ENCODE results near the gene ITGB8. TPM values are rescaled to one million over a fixed set of nuclear protein-coding genes. Genes with fewer than 3 reads are reported as not detected.

Gene ITGB8
- total and polyA plus RNA-seq, 2 experiments from 2014 or later: 0.71 to 3.0 TPM

DNA sequence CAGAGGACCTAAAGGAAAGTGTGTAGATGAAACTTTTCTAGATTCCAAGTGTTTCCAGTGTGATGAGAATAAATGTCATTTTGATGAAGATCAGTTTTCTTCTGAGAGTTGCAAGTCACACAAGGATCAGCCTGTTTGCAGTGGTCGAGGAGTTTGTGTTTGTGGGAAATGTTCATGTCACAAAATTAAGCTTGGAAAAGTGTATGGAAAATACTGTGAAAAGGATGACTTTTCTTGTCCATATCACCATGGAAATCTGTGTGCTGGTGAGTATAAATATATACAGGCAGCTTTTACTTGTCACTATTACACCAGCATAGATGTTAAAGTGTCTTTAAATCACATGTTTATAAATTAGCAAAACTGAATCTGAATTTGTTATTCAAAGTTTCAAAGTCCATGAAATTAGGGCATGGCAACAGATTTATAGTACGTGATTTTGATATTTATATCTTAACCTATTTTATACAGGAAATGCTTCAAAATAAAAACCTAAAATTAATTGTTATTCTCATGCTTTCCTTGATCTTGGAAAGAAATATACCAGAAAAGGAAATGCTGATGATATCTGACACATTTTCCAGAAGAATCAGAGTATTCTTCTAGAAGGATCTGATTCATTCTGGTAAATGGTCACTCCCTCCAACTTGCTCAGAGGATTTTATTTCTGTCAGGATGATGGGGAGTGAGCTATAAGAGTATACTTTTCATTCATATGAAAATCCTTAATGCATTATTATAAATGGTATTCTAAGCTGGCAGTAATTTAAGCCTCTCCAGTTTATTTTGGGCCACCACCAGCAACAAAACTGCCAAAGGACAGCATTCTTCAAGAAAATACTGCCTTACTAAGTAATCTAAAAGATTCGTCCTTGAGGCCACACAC lies 71.4 kb downstream of the ITGB8 start (continued):
- TF ChIP-seq STAT1 (IDR thresholded peaks at IDR 0.05; ENCODE audit: unreplicated experiment) (no peak), EZH2phosphoT487 (IDR thresholded peaks at IDR 0.05; ENCODE audit: unreplicated experiment) (no peak), EZH2 (IDR thresholded peaks at IDR 0.05; ENCODE audit: low read depth, unreplicated experiment) (no peak), JUNB (IDR thresholded peaks at IDR 0.05; ENCODE audit: unreplicated experiment) (no peak)
- TF ChIP-seq, protein P1, sequence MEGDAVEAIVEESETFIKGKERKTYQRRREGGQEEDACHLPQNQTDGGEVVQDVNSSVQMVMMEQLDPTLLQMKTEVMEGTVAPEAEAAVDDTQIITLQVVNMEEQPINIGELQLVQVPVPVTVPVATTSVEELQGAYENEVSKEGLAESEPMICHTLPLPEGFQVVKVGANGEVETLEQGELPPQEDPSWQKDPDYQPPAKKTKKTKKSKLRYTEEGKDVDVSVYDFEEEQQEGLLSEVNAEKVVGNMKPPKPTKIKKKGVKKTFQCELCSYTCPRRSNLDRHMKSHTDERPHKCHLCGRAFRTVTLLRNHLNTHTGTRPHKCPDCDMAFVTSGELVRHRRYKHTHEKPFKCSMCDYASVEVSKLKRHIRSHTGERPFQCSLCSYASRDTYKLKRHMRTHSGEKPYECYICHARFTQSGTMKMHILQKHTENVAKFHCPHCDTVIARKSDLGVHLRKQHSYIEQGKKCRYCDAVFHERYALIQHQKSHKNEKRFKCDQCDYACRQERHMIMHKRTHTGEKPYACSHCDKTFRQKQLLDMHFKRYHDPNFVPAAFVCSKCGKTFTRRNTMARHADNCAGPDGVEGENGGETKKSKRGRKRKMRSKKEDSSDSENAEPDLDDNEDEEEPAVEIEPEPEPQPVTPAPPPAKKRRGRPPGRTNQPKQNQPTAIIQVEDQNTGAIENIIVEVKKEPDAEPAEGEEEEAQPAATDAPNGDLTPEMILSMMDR (conservative IDR thresholded peaks at IDR 0.05; ENCODE audit: low read depth in 2 of 2): no peak
- TF ChIP-seq, protein P2, sequence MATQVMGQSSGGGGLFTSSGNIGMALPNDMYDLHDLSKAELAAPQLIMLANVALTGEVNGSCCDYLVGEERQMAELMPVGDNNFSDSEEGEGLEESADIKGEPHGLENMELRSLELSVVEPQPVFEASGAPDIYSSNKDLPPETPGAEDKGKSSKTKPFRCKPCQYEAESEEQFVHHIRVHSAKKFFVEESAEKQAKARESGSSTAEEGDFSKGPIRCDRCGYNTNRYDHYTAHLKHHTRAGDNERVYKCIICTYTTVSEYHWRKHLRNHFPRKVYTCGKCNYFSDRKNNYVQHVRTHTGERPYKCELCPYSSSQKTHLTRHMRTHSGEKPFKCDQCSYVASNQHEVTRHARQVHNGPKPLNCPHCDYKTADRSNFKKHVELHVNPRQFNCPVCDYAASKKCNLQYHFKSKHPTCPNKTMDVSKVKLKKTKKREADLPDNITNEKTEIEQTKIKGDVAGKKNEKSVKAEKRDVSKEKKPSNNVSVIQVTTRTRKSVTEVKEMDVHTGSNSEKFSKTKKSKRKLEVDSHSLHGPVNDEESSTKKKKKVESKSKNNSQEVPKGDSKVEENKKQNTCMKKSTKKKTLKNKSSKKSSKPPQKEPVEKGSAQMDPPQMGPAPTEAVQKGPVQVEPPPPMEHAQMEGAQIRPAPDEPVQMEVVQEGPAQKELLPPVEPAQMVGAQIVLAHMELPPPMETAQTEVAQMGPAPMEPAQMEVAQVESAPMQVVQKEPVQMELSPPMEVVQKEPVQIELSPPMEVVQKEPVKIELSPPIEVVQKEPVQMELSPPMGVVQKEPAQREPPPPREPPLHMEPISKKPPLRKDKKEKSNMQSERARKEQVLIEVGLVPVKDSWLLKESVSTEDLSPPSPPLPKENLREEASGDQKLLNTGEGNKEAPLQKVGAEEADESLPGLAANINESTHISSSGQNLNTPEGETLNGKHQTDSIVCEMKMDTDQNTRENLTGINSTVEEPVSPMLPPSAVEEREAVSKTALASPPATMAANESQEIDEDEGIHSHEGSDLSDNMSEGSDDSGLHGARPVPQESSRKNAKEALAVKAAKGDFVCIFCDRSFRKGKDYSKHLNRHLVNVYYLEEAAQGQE (IDR thresholded peaks at IDR 0.05; ENCODE audit: unreplicated experiment): no peak

DNA sequence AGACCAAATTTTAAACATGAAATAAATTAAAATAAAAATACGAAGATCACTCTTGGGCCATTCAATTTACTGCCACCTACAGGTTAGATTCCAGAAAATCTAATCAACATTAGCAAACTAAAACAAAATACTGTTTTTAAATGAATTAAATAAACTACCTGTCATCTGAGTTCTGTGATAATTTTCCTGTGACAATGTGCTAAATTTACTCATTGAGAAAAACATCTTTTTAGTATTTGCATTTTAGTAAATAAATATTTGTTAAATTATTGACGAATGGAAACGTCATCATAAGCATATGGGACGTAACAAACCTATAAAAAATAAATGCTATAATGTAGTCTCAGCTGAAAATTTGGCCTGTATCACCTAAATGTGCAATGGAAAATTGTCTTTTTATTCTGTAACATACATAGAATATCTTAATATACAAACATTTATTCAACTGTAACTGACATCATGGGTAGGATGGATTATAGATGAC lies 72.1 kb downstream of the ITGB8 start:
- H3K4me2 ChIP-seq: no peak overlapping the region
- H3K27me3 ChIP-seq (ENCODE audit: insufficient read depth): no peaks in the 10 kb centered on the region
- H3K9me2 ChIP-seq (ENCODE audit: insufficient read depth): no peaks in the 10 kb centered on the region
- TF ChIP-seq, protein P3, sequence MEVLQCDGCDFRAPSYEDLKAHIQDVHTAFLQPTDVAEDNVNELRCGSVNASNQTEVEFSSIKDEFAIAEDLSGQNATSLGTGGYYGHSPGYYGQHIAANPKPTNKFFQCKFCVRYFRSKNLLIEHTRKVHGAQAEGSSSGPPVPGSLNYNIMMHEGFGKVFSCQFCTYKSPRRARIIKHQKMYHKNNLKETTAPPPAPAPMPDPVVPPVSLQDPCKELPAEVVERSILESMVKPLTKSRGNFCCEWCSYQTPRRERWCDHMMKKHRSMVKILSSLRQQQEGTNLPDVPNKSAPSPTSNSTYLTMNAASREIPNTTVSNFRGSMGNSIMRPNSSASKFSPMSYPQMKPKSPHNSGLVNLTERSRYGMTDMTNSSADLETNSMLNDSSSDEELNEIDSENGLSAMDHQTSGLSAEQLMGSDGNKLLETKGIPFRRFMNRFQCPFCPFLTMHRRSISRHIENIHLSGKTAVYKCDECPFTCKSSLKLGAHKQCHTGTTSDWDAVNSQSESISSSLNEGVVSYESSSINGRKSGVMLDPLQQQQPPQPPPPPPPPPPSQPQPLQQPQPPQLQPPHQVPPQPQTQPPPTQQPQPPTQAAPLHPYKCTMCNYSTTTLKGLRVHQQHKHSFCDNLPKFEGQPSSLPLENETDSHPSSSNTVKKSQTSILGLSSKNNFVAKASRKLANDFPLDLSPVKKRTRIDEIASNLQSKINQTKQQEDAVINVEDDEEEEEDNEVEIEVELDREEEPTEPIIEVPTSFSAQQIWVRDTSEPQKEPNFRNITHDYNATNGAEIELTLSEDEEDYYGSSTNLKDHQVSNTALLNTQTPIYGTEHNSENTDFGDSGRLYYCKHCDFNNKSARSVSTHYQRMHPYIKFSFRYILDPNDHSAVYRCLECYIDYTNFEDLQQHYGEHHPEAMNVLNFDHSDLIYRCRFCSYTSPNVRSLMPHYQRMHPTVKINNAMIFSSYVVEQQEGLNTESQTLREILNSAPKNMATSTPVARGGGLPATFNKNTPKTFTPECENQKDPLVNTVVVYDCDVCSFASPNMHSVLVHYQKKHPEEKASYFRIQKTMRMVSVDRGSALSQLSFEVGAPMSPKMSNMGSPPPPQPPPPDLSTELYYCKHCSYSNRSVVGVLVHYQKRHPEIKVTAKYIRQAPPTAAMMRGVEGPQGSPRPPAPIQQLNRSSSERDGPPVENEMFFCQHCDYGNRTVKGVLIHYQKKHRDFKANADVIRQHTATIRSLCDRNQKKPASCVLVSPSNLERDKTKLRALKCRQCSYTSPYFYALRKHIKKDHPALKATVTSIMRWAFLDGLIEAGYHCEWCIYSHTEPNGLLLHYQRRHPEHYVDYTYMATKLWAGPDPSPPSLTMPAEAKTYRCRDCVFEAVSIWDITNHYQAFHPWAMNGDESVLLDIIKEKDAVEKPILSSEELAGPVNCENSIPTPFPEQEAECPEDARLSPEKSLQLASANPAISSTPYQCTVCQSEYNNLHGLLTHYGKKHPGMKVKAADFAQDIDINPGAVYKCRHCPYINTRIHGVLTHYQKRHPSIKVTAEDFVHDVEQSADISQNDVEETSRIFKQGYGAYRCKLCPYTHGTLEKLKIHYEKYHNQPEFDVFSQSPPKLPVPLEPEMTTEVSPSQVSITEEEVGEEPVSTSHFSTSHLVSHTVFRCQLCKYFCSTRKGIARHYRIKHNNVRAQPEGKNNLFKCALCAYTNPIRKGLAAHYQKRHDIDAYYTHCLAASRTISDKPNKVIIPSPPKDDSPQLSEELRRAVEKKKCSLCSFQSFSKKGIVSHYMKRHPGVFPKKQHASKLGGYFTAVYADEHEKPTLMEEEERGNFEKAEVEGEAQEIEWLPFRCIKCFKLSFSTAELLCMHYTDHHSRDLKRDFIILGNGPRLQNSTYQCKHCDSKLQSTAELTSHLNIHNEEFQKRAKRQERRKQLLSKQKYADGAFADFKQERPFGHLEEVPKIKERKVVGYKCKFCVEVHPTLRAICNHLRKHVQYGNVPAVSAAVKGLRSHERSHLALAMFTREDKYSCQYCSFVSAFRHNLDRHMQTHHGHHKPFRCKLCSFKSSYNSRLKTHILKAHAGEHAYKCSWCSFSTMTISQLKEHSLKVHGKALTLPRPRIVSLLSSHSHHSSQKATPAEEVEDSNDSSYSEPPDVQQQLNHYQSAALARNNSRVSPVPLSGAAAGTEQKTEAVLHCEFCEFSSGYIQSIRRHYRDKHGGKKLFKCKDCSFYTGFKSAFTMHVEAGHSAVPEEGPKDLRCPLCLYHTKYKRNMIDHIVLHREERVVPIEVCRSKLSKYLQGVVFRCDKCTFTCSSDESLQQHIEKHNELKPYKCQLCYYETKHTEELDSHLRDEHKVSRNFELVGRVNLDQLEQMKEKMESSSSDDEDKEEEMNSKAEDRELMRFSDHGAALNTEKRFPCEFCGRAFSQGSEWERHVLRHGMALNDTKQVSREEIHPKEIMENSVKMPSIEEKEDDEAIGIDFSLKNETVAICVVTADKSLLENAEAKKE (CRISPR knock-in tag; IDR thresholded peaks at IDR 0.05): no peak
- TF ChIP-seq, protein P1 (conservative IDR thresholded peaks at IDR 0.05; ENCODE audit: low read depth in 2 of 2): peak in 1 of 2 experiments; percentile 71; a peak in 3 of 4 replicates
- no peak for TF ChIP-seq ZNF114 (CRISPR knock-in tag; IDR thresholded peaks at IDR 0.05)
- TF ChIP-seq CREB1 (CRISPR knock-in tag; IDR thresholded peaks at IDR 0.05; ENCODE audit: low read depth): no peak
- TF ChIP-seq EZH2phosphoT487 (IDR thresholded peaks at IDR 0.05; ENCODE audit: unreplicated experiment): no peak
- no peak overlapping the region for H3K4me3 ChIP-seq
- no peak overlapping the region for H3K27ac ChIP-seq (ENCODE audit: low read depth)
- Mint-ChIP-seq H3K4me3 (no peak overlapping the region), H3K9me3 (no peaks in the 10 kb centered on the region), H3K27me3 (ENCODE audit: insufficient read depth, low read depth, poor library complexity) (peaks cover under 1% of the 10 kb centered on the region), H3K27ac (no peak overlapping the region), H3K36me3 (ENCODE audit: low read depth) (no peaks in the 10 kb centered on the region; the same call in 2 of the 3 replicates), H3K4me1 (0 out of 3 replicates have a peak, but pooled peaks cover 2% of the 10 kb centered on the region)
- peaks cover 5% of the 10 kb centered on the region; the same call in 1 of the 2 replicates for H3K4me1 ChIP-seq (ENCODE audit: insufficient read depth)
- DNase-seq (ENCODE audit: low spot score) (peak; percentile 19), ATAC-seq (no peak)
- H3K79me2 ChIP-seq (replicated peaks; ENCODE audit: insufficient read depth): no peaks in the 10 kb centered on the region
- H3F3A ChIP-seq (replicated peaks; ENCODE audit: low read depth): no peaks in the 10 kb centered on the region
- H4K20me1 ChIP-seq (replicated peaks; ENCODE audit: insufficient read depth): no peaks in the 10 kb centered on the region
- no peaks in the 10 kb centered on the region for H3K36me3 ChIP-seq (ENCODE audit: insufficient read depth)
- no peak overlapping the region for H2AFZ ChIP-seq

All from GM23338 (cell line).